GM21529 (cell line): Measurements from ENCODE around the gene USP6.
A peak's percentile ranks its signal among the peaks of the same experiment; 100 is the strongest.
"Not testable (repeated sequence)": the region's sequence is repeated elsewhere in the genome, so short reads cannot be mapped to it uniquely, and the experiment has no call there.

Experiments used
- ATAC-seq: cut with Tn5 transposase; IDR thresholded peaks from one replicate; pipeline ENCODE4 v1.9.1; 2021; ENCODE audit not compliant: unreplicated experiment

Gene USP6

DNA sequence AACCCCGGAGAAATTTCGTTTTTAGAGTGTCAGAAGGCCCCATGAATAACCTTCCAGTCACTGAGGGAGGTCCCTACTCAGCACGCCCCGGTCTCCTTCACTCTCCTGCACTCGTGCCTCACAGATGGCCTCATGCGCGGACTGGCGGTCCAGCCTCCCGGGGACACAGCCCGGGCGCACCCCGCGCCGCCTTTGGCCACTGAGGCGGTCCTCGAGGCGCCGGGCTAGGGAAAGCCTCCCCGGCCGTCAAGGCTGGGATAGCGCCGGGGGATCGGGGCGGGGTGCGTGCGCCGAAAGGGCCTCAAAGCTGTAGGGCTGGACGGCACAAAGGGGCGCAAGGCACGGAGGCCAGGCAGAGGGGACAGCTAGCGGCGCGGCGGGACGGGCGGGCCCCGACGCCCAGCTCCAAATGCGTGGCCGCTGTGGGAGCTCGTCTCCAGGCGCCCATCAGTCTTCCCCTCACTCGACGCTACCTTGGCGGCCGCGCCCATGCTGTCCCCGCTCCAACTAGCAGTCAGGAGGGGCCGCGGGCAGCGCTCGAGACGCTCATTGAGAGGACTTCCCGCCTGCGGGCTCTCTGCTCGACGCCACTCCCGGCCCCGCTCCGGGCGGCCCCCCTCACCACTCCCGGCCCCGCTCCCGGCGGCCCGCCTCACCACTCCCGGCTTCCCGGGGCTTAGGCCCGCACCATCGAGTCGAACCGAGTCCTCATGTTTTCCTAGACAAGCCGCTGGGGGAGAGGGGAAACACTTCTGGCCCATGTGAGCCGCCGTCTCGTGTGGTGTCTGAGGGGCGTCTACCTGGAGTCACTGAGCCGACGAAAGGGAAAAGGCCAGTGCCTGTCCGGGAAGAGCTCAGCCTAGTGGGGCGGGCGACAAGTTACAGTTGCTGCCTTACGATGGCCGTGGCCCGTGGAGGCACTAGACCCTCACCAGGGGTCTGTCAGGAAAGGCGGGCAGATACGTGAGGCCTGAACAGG is at the start of gene USP6:
USP6 (plus strand) TSS at position 360 of the 979 bp plus-strand sequence. CDS start 14,336 bp downstream, outside the sequence.
- no peak for ATAC-seq

- no peak for ATAC-seq
These were observed 47.6 kb upstream of the USP6 start for GRCh38 chr17:5068236-5068635.

- ATAC-seq = no peak
These were observed 46.1 kb upstream of the USP6 start for GRCh38 chr17:5069724-5070123.

DNA sequence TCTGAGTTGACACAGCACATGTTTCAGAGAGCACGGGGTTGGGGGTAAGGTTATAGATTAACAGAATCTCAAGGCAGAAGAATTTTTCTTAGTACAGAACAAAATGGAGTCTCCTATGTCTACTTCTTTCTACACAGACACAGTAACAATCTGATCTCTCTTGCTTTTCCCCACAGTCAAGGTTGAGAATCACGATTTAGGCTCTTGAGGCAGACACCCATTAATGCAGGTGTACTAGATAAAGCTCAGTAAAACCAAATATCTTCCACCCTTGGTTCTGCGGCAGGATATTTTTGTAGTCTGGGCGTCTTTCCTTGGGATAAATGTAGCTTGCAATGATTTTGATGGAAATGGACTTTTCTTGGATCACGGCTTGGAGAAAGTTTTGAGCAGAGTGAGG is 40.4 kb upstream of the USP6 start:
- ATAC-seq = not testable (repeated sequence)

DNA sequence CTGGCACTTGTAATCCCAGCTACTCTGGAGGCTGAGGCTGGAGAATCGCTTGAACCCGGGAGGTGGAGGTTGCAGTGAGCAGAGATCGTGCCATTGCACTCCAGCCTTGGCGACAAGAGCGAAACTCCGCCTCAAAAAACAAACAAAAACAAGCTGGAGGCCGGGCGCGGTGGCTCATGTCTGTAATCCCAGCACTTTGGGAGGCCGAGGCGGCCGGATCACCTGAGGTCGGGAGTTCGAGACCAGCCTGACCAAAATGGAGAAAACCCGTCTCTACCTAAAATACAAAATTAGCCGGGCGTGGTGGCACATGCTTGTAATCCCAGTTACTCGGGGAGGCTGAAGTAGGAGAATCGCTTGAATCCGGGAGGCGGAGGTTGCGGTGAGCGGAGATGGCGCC is 38.6 kb upstream of the USP6 start:
- not testable (repeated sequence) for ATAC-seq

- ATAC-seq = no peak
These were observed 38.1 kb upstream of the USP6 start for GRCh38 chr17:5077781-5078105.

DNA sequence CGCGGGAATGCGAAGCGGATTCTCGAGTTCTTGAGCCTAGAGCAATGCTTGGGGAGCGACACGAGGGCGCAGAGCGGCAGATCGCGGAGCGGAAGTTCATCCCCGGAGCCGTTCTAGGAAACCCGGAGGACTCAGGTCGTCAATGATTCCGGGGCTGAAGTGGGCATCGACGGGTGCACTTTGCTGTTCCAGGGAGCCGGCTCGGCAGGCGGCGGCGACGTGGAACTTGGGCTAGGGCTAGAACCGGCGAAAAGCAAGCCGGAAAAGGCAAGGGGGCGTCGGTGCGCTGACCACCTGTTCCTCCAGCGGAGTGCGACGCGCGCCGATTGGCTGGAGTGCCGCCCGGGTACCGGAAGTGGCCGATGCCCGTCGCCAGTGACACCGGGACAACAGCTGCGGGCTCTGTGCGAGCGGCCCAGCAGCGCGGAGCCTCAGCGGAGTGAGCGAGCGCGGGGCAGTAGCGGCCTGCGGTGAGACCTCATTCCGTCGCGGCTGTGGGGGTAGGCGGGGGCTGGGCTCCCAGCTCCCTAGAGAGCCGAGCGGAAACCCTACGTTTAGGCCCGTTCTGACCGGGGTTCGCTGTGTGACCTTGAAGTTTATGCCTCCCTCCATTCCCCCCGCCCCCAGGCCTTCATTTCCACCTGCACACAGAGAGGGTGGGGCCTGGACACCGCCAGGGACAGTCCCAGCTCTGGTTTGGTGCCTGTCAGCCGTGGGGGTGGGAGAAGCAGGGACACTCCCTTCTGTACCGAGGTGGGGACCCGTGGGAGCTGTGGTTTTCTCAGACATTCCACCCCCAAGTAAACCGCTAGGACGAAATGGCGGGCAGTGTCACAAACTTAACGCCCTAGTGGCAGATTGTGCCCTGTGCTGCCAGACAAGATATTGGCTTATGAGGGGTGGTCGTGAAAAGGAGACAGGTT is 37.5 kb upstream of the USP6 start, which contains the start of gene ZFP3:
ZFP3 (plus strand) TSS at position 362 of the 923 bp plus-strand sequence. CDS start 13,038 bp downstream, outside the sequence.
- peak; percentile 77 for ATAC-seq

DNA sequence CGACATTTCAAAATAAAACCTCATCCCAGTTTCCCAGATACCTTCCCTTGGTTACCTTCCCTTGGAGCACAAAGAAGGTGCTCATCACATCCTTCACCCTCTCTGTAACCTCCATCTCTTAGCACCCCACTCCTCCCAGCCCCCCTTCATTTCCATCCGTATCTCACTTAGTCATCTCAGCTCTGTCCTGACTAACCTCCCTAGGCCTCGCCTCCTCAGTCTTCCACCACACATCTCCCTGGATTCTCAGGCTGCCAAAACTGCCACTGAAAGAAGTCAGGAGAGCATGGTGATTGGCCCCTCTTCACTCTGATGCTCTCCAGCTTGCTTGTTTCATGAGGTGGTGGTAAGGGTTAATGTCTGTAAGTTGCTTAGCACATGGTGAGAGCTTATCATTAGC is 35.2 kb upstream of the USP6 start:
- ATAC-seq = no peak

- ATAC-seq = no peak
These were observed 23.4 kb upstream of the USP6 start for GRCh38 chr17:5092218-5093010.

DNA sequence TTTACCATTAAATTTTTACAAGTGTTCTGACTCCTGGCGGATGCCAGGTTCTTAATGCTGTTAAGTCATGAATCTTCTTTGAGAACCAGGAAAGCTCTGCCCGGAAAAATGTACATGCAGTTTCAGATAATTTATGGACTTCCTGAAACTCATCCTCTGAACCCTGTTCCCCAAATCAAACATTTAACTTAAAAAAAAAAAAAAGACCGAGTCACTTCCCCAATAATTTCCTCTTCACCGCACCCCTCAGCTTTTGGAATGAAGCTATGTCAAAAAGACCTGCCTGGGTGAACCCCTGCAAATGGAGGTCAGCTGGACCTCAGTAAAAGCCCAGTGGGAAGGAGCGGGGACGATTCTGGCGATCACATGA is 19.1 kb upstream of the USP6 start:
- no peak for ATAC-seq

DNA sequence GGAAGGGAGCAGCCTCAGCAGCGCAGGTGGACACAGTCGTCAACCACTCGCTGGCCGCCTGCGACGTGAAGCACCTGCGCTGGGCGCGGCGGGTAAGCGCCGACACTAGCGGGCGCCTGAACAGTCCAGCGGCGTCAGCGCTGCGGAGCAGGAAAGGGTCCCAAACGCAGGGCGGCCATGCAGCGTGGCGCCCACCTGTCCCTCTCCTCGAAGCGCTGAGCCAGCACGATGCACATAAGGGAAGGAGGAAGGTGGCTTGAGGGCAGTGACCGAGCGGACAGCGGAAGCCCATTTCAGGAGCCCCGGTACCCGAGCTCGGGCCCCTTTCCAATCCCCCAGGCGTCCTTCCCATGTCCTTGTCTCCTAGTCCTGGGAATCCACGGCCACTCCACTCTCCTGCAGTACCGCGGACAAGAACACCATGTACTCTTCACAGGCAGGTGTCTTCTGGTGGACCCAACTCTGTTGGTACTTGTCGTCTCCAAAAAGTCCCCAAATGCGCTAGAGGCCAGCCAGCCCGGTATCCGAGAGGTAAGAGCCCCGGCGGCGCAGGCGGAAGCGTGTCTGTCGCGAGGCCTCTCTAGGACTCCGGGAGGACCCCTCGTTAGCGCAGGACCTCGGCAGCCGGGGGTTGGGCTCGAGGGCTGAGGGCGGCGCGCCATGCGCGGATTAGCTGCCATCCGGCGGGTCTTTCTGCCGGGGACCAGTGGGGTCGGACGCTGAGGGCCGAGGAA is 18.6 kb upstream of the USP6 start:
- ATAC-seq = no peak

DNA sequence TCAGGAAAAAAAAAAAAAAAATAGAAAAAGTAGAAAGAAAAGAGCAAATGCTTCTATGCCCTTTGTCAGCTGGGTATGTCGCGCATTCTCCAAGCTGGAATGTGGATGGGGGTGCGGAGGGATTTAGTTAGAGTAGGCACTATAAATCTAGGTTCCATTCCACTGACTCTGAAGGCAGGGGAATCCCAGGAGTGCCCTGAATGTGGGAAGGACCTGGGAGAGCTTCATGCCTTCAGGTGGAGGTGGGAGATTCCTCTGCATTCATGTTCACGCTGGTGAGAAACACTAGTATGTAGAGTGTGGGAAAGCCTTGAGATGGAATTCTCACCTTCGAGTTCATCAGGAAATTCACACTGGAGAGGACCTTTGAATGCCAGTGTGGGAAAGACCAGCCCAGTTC is 16.6 kb upstream of the USP6 start:
- ATAC-seq = no peak

DNA sequence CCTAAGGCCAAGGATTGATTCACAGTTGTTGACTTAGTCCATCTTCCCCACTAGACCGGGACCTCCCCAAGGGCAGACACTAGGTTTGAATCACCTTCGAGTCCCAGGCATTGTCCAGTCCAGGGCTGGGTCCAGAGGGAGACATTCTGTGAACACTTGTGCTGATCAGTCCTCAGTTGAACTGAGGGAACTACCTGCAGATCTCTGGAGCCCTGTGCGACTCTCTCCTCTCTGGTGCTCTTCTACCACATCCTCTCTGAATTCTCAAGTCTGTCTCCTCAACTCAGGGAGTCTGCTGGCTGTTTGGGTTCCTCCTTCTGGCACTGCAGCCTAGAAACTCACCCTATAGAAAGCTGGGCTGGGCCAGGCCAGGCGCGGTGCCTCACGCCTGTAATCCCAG is 15.0 kb upstream of the USP6 start:
- ATAC-seq = no peak

- no peak for ATAC-seq
These were observed 5.0 kb upstream of the USP6 start for GRCh38 chr17:5110816-5111215.

DNA sequence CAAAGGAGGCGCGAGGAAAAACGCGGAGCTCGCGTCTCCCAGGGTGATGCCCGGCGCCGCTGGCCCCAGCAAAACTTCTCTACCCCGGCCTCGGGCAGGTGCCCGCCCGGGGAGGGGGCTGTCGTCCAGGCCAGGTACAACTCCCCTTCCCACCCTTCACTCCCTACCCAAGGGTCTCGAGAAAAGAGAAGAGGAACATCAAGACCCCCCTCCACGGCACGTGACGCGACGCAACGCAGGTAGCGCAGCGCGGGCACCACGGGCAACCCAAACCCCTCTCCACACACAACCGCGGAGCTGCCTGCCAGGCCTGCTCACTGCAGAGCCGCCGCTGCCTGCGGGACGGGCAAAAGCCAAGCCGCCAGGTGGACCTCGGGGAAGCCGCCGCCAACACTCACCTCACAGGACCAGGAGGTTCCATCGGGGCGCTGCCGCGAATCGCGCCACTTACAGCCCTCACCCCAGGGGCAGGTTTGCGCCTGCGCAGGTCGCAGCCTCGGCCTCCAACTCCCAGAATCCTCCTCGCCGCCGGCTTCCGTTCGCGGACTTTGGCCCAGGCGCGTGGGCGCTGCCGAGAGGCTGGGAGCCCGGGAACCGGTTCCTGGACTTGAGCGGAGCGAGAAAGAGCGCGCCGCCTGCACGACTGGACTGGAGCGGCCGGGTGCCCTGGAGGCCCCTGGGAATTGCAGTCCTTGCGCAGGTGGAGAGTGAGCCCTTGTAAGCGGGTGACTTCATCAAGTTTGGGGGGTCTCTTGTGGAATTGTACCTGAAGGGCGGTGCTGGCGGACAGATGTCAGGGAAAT is 4.2 kb upstream of the USP6 start, which contains the start of gene ZNF232:
ZNF232 (minus strand) TSS at position 477 of the 803 bp plus-strand sequence; CDS start at position 421, 56 bp downstream.
- peak; percentile 83 for ATAC-seq

DNA sequence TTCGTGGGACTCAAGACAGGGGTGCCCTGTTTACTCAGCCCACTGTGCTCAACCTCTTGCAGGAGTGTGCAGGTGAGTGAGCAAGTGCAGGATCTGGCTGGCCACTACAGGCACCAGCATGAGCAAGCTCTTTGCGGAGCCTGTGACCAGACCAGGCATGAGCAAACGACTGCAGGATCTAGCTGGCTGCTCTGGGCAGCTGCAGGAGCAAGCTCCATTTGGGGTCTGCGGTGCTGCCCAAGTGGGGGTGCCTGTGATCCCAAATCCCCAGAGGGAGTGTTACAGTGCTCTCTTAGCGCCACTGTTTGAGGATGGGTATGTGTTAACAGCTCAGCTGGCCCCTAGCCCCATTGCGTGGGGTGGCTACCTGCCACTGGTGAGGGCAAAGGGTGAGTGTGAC is 2.4 kb downstream of the USP6 start:
- no peak for ATAC-seq

- ATAC-seq = no peak
These were observed 4.2 kb downstream of the USP6 start for GRCh38 chr17:5120036-5120435.

DNA sequence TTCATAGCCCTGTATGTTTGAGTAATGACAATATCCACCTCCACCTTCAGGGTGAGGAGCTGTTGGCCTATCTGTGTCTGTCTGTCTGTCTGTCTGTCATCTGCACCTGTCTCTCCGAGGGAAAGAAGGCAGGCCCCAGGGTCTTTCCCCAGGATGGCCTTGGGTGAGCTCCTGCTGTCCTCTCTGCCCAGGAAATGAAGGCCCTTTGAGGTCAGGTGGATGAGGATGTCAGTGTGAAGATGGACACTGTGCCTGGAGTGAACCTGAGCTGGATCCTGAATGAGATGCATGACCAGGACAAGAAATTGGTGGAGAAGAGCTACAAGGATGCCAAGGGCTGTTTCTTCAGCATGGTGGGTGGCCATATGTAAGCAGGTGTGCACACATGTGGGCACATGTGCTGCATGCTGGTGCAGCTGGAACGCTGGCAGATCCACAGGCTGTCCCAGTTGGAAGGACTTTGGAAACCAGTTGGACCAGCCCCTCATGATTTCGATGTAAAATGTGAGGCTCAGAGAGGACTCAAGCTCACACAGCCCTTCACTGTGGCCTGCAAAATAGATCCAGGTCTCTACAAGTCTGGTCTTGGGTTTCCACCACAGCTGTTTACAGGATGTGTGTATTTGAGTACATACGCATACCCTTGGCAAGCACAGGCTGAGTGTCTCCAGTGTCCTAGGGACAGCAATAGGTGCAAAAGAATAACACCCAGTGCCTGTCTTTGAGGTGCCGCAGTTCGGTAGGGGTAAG is 4.8 kb downstream of the USP6 start:
- ATAC-seq = not testable (repeated sequence)
